GM19463 (cell line): ENCODE results near the gene PI4K2A.
"Not testable (repeated sequence)": the region's sequence is repeated elsewhere in the genome, so short reads cannot be mapped to it uniquely, and the experiment has no call there.

Experiments used
- ATAC-seq: cut with Tn5 transposase; IDR thresholded peaks from one replicate; pipeline ENCODE4 v1.9.1; 2021; ENCODE audit warnings: mild to moderate bottlenecking, moderate library complexity; ENCODE audit not compliant: unreplicated experiment

Gene PI4K2A

GRCh38 chr10:97631098-97631497 is 9.4 kb upstream of the PI4K2A start:
- no peak for ATAC-seq

GRCh38 chr10:97632949-97633884 is 7.3 kb upstream of the PI4K2A start, which contains the start of gene MORN4:
Gene MORN4, minus strand, starts transcription at chr10:97633500. Its CDS starts 13,847 bp downstream, at chr10:97619653.
- peak; percentile 100 for ATAC-seq

- no peak for ATAC-seq
These were observed 6.5 kb upstream of the PI4K2A start for GRCh38 chr10:97633921-97634320.

GRCh38 chr10:97635577-97635976 is 4.9 kb upstream of the PI4K2A start:
- no peak for ATAC-seq

GRCh38 chr10:97639090-97639489 is 1.4 kb upstream of the PI4K2A start:
- ATAC-seq, result not testable (repeated sequence)

GRCh38 chr10:97640868-97641811 is 669 bp downstream of the PI4K2A start:
- peak; percentile 17 for ATAC-seq

GRCh38 chr10:97642471-97643159 is 2.1 kb downstream of the PI4K2A start:
- not testable (repeated sequence) for ATAC-seq

- no peak for ATAC-seq
These were observed 3.0 kb downstream of the PI4K2A start for GRCh38 chr10:97643441-97643985.

- ATAC-seq, result no peak
These were observed 4.5 kb downstream of the PI4K2A start for GRCh38 chr10:97644936-97645335.

GRCh38 chr10:97647556-97647955 is 7.1 kb downstream of the PI4K2A start:
- no peak for ATAC-seq

- ATAC-seq, result peak; percentile 72
These were observed 8.3 kb downstream of the PI4K2A start for GRCh38 chr10:97648562-97649404.

- ATAC-seq, result not testable (repeated sequence)
These were observed 8.9 kb downstream of the PI4K2A start for GRCh38 chr10:97649405-97649750.

GRCh38 chr10:97650726-97651125 is 10.3 kb downstream of the PI4K2A start:
- ATAC-seq, result no peak

- no peak for ATAC-seq
These were observed 11.3 kb downstream of the PI4K2A start for GRCh38 chr10:97651773-97652172.

GRCh38 chr10:97656777-97657176 is 16.3 kb downstream of the PI4K2A start:
- ATAC-seq, result no peak

- ATAC-seq, result no peak
These were observed 19.1 kb downstream of the PI4K2A start for GRCh38 chr10:97659589-97659988.

GRCh38 chr10:97664282-97664850 is 23.9 kb downstream of the PI4K2A start:
- ATAC-seq, result no peak

- ATAC-seq, result no peak
These were observed 26.5 kb downstream of the PI4K2A start for GRCh38 chr10:97666992-97667391.

GRCh38 chr10:97667463-97667862 is 27.0 kb downstream of the PI4K2A start:
- ATAC-seq, result no peak
